HG02970 (cell line): Measurements from ENCODE around the gene UBL4B.

Source experiments
- ATAC-seq: cut with Tn5 transposase; IDR thresholded peaks from one replicate; pipeline ENCODE4 v1.9.1; 2021; ENCODE audit warnings: mild to moderate bottlenecking, moderate library complexity, moderate number of reproducible peaks; ENCODE audit not compliant: unreplicated experiment, low FRiP score

Gene UBL4B

GRCh38 chr1:110084227-110085078 lies 27.8 kb upstream of the UBL4B start:
- ATAC-seq: no peak

- no peak for ATAC-seq
Observed at GRCh38 chr1:110085671-110086070, 26.6 kb upstream of the UBL4B start.

- no peak for ATAC-seq
Observed at GRCh38 chr1:110086961-110087360, 25.3 kb upstream of the UBL4B start.

GRCh38 chr1:110087812-110088738 lies 24.2 kb upstream of the UBL4B start:
- no peak for ATAC-seq

- no peak for ATAC-seq
Observed at GRCh38 chr1:110088739-110089316, 23.4 kb upstream of the UBL4B start.

GRCh38 chr1:110089561-110090275 lies 22.5 kb upstream of the UBL4B start:
- no peak for ATAC-seq

GRCh38 chr1:110091381-110091780 lies 20.9 kb upstream of the UBL4B start:
- ATAC-seq: no peak

GRCh38 chr1:110091791-110092190 lies 20.5 kb upstream of the UBL4B start:
- no peak for ATAC-seq

GRCh38 chr1:110092991-110093390 lies 19.3 kb upstream of the UBL4B start:
- ATAC-seq: no peak

GRCh38 chr1:110094931-110095654 lies 17.1 kb upstream of the UBL4B start:
- no peak for ATAC-seq

GRCh38 chr1:110097507-110098221 lies 14.6 kb upstream of the UBL4B start:
- no peak for ATAC-seq

GRCh38 chr1:110098222-110099026 lies 13.8 kb upstream of the UBL4B start:
- ATAC-seq: no peak

- ATAC-seq: no peak
Observed at GRCh38 chr1:110100335-110100734, 11.9 kb upstream of the UBL4B start.

- ATAC-seq: no peak
Observed at GRCh38 chr1:110102081-110102480, 10.2 kb upstream of the UBL4B start.

- no peak for ATAC-seq
Observed at GRCh38 chr1:110106013-110106941, 6.0 kb upstream of the UBL4B start.

GRCh38 chr1:110107867-110108469 lies 4.3 kb upstream of the UBL4B start:
- no peak for ATAC-seq

GRCh38 chr1:110111081-110111480 lies 1.2 kb upstream of the UBL4B start:
- ATAC-seq: no peak
